NCI-H82 treated with DMSO at 0.1 percent for 48 hours (cell line): ENCODE data around the gene SESN1.
"Not testable (repeated sequence)": the region's sequence is repeated elsewhere in the genome, so short reads cannot be mapped to it uniquely, and the experiment has no call there.

Source experiments
- DNase-seq: peaks from one replicate; lab custom pipeline; 2025; ENCODE audit not compliant: unreplicated experiment; lab: John Stamatoyannopoulos, UW

The SESN1 gene

DNA sequence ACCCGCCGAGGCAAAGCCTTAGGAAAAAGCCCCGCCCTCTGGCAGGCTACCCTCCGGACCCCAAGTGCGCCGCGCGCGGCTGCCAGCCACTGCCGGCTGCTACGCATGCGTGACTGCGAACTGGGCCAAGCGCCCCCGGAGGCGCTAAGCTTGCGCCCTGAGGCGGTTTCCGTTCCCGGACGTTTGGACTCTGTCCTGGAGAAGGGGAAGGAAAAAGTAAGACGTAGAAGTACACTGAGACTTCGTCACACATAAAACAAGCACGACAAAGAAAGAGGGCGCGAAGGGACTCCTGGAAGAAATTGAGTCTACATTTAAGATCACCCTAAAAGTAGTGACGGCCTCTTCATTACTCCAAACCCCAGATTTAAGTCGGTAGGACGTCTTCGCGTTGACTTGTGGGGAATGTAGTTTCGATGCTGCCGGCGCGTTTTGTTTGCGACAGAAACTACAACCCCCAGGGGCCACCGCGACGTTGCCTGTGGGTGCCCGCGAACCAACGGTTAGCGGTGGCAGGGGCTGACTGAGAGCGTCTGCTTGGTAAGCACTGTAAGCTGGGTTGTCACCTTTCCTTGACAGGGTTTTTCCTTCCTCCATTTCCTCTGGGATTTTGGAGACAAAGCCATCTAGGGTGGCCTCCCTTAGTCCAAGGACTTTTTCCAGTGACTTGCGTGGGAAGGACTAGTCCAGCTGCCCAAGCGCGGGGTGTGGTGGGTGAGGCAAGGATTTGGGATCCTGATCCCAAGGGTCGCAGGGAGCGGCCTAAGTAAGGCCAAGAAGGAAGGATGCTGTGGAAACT is 589 bp upstream of the SESN1 start, which contains the start of gene CEP57L1:
Gene CEP57L1 (plus strand): TSS at position 472 of the 799 bp plus-strand sequence. CDS start 49,715 bp downstream, outside the sequence.
- peak; percentile 95 for DNase-seq

DNA sequence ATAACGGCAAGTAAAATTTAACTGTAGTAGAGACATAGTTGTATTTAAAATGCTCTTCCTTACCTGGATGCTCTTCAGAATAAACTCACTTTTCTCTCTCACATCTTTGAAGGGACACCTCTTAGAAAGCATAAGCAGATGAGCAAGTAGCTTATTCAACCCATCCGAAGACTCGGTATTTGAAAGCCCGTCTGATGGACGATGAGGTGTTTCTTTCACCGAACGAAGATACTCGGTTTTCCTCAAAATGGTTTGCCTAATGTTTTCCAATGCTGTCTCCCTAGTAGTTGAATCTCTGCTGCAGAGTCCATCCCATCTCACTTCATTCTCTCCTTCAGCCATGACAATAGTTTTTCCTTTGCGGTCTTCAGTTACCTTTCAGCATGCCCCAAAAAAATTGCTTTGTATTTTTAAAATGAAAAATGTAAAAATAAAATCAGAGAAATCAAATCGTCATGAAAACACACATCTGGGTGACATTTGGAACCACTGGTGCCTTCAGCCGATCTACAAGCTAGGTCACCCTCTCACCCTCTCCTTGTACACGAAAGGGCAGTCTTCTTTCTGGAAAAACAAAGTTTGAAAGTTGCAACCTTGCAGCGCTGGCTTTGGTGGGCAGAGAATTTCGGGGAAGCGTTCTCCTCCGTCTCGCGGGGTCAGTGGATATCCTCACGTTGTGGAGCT is 772 bp downstream of the SESN1 start:
- no peak for DNase-seq

DNA sequence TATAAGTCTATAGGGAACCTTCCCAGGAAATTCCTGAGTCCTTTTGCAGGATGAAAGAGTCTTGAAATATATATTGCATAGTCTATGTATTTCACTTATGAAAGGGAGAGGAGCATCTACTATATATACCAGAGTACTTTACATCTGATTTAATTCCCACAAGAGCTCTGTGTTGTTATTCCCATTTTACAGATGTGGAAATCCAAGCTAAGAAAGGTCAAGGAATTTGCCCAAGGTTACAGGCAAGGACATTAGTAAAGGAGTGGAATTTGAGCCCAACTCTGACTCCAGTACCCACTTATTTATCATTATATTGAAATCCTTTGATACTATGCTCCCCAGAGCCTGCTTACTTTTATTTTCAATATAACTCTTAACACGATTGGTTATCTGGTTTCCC is 2.6 kb downstream of the SESN1 start:
- no peak for DNase-seq

DNA sequence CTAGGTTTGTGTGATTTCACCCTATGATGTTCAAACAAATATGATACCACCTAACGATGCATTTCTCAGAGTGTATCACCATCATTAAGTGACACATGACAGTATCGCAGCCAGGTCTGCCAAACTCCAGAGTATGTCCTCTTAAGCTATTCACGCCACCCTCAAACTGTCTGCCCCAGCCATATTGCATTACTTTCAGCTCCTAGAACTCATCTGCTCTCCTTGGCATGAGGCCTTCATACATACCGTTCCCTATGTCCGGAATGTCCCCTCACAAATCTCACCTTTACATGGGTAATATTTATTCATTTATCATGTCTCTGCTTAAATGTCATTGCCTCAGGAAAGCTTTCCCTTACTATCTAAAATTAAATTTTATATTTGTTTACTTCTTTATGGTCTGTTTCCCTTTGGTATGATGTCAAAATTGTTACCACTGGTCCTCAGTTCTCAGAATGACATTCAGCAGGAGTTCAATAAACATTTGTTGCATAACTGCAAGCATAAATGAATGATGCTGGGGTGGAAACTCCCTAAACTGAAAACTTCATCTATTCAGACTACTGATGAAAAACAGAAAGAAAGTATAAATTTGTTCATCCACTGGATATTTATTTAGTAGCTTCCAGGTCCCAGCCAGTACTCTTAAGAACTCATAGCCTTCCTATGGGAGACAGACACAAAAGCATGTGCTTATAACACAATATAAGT is 3.2 kb downstream of the SESN1 start:
- DNase-seq = no peak

DNA sequence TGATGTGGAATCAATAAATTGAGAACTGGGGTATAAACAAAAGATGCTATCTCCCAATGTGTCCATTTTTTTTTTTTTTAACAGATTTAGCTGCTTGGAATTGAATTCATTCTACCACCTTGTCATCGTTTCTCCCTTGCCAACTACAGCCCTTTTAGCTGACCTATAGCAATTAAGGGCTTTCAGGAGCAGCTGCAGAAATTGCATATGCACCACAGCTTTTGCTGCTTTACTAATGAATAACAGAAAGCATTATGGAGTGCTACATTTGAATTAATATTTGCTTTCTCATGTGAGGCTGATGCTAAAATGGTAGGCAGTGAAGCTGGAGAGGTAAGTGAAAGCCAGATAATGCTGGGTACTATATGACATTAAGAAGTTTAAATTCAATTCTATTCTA is 5.7 kb downstream of the SESN1 start:
- DNase-seq = no peak

DNA sequence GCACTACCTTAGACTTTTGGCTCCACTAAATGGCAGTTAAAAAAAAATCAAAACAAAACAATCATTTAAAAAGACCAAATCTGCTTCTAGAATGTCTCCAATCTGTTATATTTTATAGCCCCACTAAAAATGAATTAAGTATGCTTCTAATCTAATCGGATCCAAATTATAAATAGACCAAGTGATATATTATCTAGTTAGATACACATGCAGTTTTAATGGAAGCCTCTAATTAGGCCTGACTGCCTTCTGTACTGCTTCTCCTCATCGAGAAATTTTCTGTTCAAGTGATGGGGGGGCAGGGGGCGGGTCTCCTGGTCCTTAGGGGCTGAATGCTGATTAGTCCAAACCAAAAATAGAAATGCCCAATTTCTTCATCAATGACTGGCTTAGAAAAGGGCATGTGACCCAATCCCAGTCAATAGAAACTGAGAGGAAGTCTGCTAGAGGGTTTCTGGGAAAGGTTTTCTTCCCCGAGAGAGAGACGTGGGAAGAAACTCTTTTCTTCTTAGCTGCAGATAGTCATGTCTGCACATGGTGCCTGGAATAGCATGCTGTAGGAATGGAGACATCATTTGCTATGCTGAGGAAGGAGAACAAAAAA is 6.9 kb downstream of the SESN1 start:
- no peak for DNase-seq

DNA sequence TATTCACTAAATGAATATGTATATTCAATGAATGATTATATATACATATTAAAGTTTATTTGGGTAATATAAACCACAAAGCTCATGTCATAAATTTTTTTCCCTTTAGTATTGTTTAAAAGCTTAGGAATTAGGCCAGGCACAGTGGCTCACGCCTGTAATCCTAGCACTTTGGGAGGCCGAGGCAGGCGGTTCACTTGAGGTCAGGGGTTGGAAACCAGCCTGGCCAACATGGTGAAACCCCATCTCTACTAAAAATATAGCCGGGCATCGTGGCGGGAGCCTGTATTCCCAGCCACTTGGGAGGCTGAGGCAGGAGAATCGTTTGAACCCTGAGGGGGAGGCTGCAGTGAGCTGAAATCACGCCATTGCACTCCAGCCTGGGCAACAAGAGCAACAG is 10.5 kb downstream of the SESN1 start:
- DNase-seq = not testable (repeated sequence)

DNA sequence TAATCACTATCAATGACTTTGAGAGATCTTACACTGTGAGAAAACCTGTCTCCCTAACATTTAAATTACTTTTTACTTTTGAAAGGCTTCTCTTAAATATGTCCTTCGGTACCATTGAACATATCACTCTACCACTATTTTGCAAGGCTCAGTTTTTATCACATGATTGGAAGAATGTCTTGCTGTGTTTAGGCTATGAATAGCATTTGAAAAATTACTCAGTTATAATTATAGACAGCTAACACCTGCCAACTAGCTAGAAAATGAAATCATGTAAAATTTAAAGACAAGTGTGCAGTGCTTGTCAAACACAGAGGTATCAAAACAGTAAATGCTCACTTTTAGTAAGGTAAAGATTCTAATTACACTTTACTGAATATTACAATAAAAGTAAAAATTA is 11.0 kb downstream of the SESN1 start:
- DNase-seq = no peak

DNA sequence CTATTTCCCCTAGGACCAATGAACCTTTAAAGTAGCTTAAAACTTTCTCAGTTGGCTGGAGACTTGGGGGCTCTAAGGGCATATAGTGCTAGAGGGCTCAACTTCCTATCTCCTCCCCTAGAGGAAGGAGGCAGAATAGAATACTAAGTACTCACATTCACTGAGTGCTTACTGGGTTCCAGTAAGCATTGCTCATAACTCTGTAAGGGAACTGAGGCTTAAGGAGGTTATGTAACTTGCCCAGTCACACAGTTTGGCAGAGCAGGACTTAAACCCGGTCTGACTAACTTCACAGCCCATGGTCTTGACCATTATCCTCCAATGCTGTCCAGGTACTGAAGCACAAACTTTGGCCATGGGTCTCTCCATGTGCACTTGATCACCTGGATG is 12.5 kb downstream of the SESN1 start:
- no peak for DNase-seq

DNA sequence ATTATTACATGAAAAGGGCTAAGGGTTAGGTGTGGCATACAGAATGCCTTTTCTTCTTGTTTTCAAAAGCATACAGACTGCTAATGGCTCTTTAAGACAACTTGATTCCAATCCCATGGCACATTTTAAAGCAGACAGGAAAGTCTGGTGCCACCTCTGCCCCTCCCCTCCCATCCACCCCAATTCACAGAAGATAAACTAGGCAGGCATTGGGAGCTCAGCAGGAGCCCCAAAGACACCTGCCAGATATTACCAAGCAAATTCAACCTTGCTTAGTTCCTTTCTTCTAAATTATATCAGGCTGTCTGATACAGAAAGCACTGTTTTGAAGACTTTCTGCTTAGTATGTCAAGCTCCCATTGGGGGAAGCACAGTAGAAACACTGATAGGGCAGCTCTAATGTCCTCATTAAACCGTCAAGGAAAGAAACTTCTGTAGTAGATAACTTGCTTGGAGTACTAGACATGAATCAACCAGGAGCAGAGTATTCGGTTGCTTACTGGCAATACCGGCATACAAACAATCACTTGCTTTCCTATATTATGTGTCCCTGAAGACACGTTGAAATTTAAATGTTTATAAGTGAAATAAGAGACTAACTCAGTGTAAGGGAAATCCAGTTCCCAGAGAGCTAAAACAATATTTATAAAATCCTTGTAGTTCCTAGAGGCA is 13.0 kb downstream of the SESN1 start:
- no peak for DNase-seq

DNA sequence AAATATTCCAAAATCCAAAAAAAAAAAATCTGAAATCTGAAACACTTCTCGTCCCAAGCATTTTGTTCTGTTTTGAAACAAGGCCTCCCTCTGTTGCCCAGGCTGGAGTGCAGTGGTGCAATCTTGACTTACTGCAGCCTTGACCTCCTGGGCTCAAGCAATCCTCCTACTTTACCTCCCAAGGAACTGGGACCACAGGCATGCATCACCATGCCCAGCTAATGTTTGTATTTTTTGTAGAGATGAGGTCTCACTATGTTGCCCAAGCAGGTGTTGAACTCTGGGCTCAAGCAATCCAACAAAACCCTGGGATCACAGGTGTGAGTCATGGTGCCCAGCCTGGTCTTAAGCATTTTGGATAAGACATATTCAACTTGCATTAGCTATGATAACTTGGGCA is 13.6 kb downstream of the SESN1 start:
- DNase-seq = no peak

DNA sequence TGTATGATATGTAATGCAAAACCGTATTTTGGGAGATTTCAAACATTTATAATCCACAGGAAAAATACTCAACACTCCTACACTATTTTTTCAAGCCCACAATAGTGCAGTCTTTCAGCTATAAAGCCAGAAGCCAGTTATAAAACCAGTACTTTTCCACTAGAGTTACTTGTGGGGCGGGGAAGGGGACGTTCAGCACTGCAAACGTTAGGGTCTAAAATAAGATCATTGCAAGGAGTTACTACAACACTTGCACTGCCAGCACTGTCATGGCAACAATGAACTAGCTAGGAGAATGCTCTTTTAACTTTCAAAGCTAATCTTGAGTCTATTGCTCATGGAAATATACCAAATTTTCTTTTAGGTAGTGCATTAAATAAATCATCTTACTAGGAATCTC is 14.7 kb downstream of the SESN1 start:
- no peak for DNase-seq

DNA sequence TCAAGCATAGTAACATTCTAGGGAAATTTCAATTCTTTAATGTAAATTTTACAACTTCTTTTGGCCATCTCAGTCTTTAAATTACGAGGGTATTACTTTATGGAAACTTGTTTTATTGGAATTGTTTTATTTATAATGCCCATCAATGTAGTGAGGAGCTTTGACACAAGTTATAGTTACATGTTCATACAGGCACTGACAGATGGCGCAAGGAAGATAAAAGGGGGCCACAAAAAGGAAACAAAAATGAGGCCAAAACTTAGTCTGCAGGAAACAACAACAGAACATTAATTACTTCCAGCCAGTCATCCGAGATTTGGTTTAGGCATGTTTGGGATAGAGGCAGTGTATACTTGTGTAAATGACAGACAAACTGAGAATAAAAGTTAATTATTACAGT is 18.3 kb downstream of the SESN1 start:
- no peak for DNase-seq

DNA sequence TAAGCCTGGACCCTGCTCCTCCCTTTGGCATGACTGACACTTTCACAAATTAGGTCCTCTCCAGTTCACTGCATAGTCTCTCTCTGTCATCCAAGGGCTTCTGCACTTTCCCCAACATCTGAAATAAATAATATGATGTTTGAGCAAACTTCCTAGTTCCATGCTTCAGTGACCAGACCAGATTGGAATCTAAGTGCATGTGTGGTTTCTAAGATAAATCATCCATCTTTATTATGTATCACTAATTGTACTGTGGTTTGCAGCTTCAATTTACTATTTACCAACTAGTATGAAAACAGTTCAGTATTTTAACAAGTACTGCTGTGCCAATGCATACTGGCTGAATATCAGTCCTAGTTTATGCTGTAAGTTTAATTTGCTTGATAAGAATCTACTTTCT is 18.7 kb downstream of the SESN1 start:
- no peak for DNase-seq

DNA sequence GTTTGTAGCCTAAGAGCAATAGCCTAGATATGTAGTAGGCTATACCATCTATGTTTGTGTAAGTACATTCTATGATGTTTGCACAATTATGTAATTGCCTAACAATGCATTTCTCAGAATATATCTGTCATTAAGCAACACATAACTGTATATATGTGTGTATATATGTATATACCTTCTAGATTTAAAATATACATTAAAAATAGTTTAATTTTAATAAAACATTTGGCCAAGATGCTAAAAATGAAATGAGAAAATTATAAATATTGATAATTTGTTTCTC is 20.6 kb downstream of the SESN1 start:
- no peak for DNase-seq

DNA sequence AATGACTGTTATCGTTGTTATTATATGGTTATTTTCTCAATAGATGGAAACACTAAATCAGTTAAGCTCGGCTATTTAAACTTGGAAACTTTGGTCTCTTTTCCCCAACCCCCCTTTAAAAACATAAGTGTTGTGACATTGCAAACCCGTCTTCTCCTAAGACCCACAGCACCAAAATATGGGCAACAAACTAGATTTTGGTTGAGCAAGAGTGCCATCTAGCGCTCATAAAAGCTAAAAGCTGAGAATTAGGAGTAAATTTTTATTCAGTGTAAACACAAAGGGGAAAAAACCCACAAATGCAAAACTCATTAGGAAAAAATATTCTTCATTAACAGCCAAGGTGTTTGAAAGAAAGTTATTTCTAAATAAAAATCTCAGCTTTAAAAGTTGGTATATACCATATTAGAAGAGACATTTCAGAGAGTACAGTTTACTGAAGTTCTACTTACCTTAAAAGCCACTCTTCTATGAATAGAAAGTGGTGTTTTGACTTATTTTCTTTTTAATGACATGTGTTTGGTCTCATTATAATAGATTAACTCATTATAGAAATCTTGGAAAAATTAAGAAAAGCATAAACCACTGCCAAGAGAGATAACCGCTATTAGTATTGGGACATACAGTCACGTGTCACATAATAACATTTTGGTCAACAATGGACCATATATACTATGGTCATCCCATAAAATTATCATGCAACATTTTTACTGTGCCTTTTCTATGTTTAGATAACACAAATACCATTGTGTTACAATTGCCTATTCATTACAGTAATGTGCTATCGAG is 21.1 kb downstream of the SESN1 start:
- peak; percentile 51 for DNase-seq

DNA sequence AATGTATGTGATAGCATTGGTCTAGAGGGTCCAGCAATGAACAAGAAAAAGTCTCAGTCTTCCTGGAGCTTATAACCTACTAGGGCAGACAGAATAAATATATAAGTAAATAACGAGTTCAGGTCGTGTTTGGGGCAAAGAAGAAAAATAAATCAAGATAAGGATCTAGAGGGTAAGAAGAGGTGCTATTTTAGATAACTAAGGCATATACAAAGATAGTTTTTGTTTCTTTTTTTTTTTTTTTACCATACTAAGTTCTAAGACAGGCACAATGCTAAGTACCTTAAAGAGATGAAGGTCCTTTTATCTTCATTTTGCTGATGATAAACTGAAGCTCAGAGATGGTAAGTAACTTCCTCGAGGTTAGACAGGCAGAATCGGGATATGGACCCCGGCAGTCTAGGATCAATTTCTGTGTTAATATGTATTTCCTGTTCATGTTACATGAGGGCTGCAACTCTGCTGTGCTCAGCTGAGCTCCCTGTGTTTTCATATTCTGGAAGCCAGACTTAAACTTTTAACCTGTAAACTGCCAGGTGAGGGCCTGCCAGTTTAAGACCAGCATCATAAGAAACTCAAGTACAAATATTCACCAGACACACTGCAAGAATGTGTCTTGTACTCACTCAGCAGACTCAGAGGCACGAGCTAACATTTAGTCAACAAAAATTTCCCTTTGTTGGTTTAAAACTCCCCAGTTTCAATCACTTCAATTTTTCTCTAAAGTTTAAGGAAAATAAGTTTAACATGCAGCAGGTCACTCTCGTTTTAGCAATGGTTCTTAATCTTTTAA is 23.3 kb downstream of the SESN1 start:
- DNase-seq = no peak

DNA sequence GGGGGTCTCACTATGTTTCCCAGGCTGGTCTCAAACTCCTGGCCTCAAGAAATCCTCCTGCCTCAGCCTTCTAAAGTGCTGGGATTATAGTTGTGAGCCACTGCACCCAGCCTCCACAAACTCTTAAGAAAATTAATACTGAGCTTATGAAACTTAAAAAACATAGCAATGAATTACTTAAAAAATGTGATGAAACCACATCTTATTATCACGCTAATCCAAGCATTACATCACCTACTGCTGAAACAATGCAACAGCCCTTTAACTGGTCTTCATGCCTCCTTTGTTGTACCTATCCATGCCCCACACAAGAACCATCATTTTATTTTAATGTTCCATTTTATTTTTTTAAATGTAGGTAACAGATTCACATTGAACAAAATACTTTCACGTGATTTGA is 24.9 kb downstream of the SESN1 start:
- DNase-seq = no peak

DNA sequence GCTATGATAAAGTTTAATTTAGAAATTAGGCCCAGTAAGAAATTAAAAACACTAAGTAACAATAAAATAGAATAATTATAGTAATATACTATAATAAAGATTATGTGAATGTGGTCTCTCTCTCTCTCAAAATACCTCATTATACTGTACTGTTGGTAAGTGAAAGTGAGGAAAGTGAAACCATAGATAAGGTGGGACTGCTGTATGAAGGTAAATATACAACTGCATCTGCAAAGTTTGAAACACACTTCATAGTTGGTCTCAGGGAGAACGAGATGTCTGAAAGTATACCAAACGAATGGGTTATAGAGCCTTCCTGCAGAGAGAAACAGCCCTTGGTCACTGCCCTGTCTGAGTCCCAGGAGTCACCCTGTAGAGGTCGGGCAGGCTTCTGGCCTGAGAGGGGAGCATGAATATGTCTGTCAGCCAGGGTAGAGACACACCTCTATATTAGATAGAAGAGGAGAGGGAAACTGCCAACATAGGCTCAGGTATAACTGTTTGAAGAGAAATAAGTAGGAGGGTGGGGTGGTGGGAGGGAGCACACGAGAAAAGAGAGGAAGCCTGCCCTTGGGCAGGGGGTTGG is 31.8 kb downstream of the SESN1 start:
- no peak for DNase-seq
